Occipital lobe (tissue), 2 donors: ENCODE data around the gene MKLN1. TPM values are rescaled to one million over a fixed set of nuclear protein-coding genes. Genes with fewer than 3 reads are reported as not detected.
A peak's percentile ranks its signal among the peaks of the same experiment; 100 is the strongest.
"Not testable (repeated sequence)": the region's sequence is repeated elsewhere in the genome, so short reads cannot be mapped to it uniquely, and the experiment has no call there.

Experiments
- DNase-seq: peaks from one replicate; lab custom pipeline; 2025; lab: John Stamatoyannopoulos, UW
- total RNA-seq: library from RNA; depleted of rRNA; stranded (reverse); fragments of >200 nt; gene quantifications from one replicate; pipeline ENCODE4 v1.2.3, GENCODE V29; 2014

The MKLN1 gene
- total RNA-seq, 1 donor from 2014 or later: 64.7 TPM

DNA sequence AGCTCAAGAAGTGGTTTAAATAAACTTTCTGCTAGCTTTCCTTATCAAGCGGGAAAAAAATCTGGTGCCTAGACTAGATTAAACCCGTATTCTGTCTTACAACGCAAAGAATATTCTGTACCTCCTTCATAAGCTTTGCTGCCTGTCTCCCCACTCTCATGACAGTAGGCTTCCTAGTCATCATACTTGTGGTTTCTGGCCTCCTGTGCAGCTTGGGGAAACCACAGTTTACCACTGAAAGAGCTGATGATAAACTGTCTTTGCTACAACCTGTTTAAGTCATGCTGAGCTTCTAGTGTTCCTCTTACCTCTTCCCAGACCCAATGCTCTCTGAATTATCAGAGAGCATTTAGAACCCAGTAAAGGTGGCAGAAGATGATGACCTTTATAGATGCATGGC lies 173.7 kb downstream of the MKLN1 start:
- no peak for DNase-seq

DNA sequence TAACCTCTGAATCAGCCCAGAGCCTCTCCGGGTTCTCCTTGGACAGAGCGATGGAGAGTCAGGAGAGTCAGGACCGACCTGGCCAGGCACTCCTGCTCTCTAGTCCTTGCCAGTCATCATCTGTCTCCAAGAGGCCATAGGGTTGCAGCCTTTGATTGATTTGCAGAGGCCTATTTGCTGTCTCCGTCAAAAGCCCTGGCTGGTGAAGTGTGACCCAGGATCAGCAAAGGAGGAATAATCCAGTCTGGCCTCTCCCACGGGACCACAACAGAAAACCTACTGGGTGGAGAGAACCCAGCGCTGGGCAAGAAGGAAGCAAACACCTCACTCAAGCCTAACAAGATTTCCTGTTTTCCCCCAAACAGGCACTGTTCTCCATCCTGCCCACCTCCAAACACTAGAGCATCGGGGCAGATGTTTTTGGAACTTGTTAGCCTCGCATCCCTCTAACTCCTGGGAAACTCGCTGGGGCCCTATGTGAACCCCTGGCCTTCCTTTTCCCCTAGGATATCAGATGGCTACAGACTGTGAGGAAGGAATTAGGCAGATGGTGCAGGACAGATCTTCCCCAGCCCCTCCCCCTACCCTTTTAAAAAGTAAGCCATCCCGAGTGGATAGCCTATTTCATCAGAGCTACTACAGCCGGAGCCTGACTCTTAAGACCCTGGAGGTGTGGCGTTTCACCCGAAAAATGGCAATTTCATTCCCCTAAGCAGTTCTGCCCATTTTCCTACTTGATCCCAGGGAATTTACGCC lies 174.4 kb downstream of the MKLN1 start:
- no peak for DNase-seq

DNA sequence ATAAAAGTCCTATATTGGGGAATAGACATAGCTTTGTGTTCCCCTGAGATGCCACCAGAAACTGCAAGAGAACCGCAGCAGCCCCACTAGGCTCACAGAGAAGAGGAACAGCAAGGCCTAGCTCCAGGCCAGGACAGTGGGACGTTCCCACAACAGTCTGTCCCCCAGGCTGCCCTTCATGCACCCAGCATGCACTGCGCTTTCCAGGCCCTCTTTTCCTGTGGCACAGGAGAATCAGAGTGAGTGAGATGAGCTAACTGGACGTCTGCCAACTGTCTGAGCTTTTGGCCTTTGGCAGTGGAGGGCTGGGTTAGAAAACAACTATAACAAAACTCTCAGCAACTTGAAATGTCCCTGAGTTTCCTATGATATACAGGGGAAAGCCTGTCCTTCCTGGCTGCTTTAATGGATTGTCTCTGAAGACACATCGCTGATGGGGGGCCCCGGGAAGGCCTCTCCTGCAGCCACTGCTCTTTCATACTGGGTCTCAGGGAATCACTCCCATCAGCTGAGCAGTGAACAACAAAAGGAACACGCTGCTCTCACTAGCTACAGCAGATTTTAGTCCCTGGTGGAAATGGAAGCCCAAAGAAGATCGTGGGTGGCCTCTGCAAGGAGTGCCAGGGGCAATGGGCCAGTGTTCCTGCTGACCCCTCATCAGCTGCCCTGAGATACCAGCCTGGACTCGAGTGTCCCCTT lies 175.3 kb downstream of the MKLN1 start:
- DNase-seq: no peak

DNA sequence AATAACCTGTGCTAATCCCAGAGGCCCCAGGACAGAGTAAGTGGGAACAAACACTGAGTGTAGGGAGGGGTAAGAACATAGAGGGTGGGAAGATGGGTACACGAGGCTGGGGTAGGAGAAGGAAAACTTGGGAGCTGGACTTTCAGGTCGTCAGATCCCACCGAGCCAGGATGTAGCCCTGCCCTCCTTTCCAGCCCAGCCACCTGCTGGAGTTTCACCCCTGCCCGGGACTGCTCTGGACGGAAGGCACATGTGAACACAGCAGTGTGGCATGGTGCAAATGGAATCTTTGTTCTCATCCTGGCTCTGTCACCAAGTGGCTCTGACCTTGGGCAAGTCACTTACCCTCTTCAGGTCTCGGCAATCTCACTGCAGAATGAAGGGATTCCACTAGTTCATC lies 176.0 kb downstream of the MKLN1 start:
- DNase-seq: no peak

DNA sequence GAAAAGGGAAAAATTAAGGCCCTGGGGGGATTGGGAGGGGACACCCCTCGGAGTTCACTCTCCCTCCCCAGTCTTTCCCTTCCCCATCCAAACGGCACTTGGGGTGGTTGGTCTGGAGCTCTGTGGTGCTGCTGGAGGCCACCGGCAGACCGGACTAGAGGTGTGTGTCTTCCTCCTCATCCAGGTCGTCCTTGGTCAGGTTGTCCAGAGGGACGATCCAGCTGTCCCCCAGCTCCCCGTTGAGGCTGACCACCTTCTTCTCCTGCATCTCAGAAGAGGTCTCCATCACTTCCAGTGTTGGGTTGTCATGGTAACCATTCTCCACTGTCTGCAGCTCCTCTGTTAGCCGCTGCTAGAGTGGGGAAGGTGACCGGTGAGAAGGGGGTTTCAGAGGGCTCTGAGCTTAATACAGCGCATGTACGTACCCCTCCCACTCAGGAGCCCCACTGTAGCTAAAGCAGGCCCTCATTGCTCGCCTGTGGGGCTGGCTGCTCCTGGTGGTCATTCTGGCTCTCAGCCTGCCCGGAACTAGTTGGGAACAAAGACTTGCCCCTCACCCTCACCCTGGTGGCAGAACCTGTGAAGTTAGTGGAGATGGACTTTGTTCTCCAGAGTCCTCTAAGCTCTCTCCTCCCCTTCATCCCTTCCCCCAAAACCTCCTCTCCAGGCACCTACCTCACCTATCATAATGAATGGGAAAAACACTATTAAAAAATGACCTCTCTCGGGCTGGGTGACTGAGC lies 176.7 kb downstream of the MKLN1 start:
- DNase-seq: no peak

DNA sequence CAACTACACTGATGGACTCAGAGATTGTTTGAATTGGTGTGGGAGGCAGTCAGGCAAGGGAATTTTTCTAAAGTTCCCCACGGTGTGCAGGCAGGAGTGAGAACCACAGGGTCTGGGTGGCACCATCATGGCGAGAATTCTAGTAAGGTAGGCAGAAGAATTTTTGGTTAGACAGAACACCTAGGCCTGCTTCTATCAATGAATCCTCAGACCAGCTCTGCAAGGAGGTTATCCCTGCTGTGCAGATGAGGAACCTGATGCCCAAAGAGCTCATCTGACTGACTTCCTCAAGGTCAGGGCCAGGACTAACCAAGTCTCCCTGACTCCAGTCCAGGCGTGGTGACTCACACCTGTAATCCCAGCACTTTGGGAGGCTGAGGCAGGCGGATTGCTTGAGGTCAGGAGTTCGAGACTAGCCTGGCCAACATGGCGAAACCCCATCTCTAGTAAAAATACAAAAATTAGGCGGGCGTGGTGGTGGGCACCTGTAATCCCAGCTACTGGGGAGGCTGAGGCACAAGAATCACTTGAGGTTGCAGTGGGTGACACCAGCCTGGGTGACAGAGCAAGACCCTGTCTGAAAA lies 177.5 kb downstream of the MKLN1 start:
- DNase-seq: not testable (repeated sequence)

DNA sequence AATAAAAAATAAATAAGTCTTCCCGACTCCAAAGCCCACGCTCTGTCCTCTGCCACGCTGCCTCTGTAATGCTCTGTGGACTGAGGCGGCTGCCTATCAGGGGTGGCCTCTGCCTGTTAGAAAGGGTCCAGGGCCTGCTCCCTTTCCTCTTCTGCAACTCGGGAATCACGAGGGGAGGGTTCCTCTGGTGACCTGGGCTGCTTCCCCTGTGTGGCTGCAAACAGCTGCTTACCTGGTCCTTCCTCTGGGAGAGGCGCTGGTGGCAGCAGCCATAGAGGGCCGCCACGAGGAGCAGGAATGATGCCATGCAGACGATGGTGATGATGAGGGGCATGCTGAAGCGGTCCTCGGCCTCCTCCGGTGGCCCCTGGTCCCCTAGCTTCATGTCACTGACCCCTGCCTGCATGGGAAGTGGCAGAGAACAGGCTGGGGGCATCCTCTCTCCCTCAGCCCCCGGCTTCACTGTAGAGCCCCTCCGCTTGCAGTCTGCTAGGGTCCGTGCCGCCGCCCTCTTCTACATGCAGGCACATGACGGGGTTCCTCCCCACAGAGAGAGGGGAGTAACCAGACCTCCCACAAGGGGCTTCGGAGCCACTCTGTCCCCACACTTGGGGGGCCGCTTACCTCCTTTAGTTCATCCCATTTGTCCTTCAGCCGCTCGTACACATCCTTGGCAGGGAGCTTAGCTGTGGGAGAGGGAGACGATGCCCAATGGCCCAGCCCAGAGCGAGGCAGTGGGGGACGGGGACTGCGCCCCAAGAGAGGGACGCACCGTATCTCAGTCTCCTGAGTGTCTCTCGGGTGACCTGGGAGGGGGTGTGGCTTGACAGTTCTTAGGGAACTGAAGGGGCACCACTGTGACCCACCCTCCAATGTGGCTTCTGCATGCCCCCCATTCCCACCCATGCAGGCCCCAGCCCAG lies 178.2 kb downstream of the MKLN1 start:
- no peak for DNase-seq

DNA sequence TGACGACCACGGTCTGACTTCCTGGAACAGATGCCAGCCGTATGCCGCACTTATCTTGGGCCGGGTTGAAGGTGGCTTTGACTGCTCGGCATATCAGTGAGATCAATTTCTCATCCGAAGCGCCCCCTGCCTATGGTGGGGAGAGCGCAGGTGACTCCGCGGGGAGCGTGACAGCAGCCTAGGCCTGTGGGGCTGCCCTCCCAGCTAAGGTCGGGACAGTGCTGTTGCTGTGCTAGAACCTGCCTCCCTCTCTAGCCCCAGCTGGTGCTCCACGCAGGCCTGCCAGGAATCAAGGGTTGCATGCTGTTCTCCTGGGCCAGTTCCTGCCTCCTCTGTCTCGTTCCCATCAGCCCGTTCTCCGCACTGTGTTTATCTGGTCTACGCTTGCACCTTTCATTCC lies 178.9 kb downstream of the MKLN1 start:
- no peak for DNase-seq

DNA sequence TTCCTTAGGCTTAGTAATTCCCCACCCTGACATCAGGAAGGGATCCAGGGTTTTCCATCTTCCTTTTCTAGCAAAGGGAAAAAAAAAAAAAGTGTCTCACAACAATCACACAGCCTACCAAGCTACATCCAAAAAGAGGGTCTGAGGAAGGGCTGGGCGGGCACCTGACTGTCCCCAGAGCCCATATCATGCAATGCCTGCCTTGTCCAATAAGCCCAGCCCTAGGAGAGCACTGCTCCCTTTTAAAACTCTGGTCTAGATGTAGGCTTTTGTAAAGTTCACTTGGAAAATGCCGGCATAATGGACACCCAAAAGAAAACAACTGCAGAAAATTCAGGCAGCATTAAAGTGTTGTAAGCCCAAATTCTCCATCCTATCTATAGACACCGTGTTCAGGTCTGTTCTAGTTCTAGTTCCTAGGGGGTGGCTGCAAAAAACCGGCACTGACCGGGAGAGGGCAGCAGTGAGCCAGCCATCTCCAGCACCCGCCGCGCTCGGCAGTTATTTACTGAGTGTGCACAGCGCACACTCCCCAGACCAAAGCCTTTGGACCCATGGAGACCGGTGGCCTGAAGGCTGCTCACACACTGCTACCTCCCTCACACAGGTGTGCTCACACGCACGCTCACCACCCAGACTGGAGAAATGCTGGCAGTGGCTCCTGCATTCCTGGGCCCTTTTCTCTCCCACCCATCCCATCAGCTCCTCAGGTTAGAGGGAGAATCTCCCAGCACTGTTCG lies 180.1 kb downstream of the MKLN1 start:
- DNase-seq: peak; percentile 73

DNA sequence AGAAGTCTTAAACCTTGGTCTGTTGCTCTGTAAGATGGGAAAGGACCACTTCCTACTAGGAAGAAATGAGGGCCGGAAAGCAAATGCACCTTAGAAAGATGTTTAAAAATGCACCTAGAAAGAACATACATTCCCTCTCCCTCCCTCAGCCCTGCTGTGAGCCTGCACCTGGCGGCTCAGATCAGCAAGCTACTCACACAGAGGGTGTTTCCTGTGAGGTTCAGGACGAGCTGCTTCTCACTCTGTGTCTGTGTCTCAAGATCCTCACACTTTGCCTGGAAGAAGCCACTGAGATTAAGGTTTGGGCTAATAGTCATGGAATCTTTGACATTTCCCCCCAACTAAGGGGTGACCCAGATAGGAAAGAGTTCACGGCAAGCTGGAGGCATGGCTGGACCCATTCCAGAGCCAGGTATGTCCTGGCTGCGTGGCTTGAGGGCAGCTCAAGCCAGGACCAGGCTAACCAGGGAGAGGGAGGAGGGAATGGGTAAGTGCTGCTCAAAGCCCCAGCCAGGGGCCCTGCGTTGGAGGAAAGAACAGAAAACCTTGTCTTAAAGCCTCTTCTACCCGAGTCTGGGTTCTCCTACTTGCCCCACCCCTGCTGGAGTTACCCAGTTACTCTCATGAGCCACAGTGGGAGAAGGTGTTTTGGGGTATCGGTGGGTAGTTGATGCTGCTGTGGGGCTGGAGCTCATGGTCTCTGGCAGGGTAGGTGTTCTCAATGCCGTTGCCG lies 181.2 kb downstream of the MKLN1 start:
- no peak for DNase-seq

DNA sequence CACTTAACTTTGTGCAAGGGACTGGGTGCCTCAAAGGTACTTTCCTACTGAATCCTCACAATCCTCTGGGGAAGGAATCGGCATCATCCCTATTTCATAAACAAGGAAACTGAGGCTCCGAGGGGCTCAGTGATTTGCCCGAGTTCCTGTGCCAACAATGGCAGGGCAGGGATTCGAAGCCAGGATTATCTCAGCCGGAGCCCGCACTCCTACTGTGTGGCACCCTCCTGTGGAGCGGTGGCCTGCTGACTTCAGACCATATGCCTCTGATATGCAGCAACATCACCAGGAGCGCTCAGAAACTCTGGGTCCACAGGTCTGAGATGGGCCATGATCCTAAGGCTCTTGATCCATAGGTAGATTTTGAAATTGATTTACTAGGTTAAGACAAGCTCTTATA lies 182.1 kb downstream of the MKLN1 start:
- no peak for DNase-seq

DNA sequence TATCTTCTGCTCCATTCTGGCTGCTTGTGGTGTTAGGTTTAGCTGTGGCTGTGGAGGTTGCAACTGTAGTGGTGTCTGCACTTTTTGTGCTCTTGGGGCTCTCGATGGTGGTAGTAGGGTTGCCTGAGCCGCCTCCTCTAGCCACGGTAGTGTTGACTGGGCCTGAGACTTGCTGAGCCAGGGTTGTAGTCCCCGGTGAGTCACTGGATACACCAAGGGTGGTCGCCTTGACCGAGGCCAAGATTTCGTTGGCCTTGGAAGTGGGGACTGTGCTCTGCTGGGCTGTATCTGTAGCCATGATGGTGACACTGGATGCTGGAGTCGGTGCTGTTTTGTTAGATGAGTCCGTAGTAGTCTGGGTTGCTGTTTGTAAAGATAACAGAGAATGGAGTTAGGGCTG lies 183.4 kb downstream of the MKLN1 start:
- no peak for DNase-seq

DNA sequence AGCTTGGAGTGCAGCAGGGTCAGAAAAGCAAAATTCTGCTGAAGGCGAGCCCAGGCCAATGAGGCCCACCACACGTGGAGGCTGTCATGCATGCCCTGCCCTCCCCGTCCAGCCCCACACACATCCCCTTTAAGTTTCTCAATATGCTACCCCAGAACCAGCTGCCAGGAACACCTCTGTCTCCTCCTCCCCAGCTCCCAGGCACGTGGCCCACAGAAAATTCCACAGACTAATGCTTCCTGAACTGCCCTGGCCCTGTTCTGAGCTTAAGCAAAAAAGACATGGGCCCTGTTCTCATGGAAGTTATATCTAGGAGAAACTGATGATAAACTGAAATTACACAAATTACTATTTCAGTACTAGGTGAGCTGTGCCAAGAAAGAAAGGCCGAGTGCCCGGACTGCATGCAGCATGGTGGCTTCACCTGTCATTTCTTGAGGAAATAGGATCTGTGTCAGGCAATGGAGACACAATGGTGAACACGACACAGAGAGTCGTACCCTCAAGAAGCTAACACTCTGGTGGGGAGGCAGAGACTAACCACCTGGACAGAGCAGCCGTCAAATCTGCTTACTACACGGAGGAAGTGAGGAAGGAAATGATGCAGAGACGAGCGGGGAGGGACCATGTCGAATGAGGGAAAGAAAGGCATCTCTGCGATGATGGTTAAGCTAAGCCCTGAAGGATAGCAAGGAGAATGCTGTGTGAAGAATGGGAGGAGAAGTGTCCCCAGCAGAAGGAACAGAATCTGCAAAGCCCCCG lies 184.3 kb downstream of the MKLN1 start:
- DNase-seq: no peak

DNA sequence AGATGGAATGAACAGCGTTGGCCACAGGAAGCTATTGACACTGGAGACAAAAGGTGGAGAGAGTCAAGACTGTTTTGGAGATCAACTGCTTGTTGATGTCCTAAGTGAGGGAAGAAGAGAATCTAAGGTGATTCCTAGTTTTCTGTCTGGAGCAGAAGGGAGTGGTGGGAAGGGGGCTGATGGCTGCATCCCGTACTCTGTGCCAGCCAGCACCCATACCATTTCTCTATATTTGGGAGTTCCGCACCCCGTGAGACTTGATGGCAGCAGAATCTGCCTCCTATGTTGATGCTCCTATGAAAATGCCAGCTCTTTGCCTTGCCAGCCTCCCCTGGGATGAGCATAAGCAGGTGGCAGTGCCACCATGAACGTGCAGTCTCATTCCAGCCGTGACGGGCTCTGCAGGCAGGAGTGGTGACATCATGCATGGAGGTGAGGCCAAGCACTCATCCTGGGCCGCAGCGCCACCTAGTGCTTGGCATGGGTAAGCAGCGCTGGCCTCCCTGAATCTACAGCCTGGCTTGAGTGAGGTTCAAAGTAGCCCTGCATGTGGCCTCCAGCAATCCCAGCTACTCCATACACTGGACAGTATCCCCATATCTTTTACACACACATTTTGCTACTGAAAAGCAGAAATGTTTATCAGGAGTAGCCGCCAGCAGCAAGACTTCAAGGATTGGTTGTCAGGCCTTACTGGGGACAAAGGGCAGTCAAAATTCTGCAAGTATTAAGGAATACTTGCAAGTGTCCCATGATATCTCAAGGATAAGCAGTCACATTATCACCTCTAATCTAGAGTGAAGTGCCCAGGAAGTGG lies 185.8 kb downstream of the MKLN1 start:
- peak; percentile 67 for DNase-seq

DNA sequence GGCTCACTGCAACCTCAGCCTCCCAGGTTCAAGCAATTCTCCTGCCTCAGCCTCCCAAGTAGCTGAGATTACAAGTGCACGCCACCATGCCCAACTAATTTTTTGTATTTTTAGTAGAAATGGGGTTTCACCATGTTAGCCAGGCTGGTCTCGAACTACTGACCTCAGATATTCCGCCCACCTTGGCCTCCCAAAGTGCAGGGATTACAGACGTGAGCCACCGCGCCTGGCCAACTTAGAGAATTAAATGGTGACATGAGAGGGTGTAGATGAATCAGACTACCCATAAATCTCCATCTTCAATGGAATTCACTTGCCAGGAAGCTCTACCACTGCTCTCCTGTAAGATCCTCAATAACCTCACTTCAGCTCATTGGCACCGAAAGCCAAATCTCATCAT lies 187.8 kb downstream of the MKLN1 start:
- DNase-seq: not testable (repeated sequence)

DNA sequence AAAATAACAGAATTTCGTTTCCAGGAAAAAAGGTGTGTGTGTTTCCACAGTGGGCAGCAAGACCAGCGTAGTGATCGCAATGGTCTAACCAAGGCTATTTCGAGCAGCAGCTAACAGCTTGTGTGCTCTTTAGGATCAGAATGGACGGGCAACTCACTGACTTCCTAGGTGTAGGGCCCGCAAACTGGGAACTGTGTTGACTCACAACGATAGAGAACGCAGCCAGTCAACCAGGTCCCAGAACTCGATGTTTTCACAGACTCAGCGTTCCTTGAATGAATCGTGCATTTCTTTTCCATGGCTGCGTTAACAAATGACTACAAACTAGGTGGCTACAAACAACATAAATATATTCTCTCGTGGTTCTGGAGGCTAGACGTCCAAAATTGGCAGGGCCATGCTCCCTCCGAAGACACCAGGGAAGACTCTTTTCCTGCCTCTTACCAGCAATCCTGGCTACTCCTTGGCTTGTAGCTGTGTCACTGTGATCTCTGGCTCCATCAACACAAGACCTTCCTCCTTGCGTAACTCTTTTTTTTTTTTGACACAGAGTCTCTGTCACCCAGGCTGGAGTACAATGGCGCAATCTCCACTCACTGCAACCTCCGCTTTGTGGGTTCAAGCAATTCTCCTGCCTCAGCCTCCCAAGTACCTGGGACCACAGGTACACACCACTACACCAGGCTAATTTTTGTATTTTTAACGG lies 189.7 kb downstream of the MKLN1 start:
- DNase-seq: no peak

DNA sequence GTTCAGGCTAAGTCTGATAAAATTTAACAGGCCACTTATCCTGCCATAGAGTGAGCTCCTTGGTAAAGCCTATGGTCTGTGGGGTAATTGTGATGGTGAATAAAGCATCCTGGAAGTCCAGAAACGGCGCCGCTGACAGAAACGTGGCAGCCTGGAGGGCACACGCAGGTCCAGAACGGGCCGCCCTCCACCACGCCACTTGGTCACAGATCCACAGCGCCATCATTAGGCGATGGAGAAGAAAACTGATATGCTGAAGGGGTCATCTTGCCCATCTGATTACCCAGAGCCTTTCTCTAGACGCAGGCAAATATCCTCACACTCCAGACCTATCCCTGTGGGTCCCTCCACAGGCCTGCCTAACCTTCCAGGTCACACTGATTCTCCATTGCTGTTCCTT lies 190.9 kb downstream of the MKLN1 start:
- DNase-seq: no peak
